ENCODE measurements around the gene IGSF21. TPM values are rescaled to one million over a fixed set of nuclear protein-coding genes. Genes with fewer than 3 reads are reported as not detected.

IGSF21 gene
- total RNA-seq, 1 experiment from 2014 or later = 30.5 TPM

DNA sequence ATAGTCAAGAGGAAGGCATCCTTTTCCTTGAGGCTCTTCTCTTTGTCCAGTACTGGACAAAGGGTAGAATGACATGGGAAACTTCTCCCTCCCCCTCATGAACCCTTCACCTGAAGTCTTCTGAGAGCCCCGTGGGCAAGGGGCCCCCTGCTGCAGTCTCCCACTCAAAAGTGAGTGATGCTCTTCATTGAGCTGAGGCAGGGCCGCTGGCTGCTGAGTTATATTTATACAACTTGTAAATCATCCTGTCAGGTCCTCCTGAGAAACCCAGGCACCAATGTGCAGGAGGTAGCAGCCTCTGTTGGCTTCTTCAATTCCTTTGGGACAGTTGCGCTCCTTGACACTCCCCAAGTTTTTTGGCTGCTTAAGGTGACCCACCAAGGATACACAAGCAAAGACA is 150.2 kb downstream of the IGSF21 start:
- TF ChIP-seq ETV6 (CRISPR knock-in tag; IDR thresholded peaks at IDR 0.05) = no peak
- ATAC-seq (no peak), DNase-seq (ENCODE audit: low spot score) (no peak)
- POLR2A ChIA-PET = no interaction called here
- Mint-ChIP-seq H3K4me1 (peaks cover 22% of the 10 kb centered on the region), H3K4me3 (no peak overlapping the region), H3K36me3 (peaks cover 8% of the 10 kb centered on the region), H3K9me3 (peaks cover 13% of the 10 kb centered on the region), H3K27me3 (ENCODE audit: low read depth) (peaks cover 3% of the 10 kb centered on the region), H3K27ac (no peak overlapping the region)
- CTCF ChIA-PET = interaction anchor here (1.5 to 2.1 kb wide), 2 partner anchors 23 to 157 kb away, joined by 3 to 16 read pairs; no protein-coding TSS in a partner anchor

DNA sequence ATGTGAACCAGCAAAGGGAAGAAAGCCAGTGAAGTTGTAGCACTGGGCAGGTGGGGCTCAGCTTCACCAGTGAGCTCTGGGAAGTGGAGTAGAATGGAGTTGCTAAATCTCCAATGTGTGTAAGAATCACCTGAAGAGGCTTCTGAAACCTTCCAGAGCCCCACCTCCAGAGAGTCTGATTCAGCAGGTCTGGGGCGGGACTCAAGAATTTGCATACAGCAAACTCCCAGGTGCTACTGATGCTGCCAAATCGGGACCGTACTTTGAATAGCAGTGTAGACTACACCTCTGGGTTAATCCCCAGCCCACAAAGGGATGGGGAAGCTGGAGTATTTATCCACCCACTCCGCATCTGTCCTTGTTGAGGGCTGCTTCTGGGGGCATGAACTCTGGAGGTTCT is 154.3 kb downstream of the IGSF21 start:
- Mint-ChIP-seq H3K36me3 (peaks cover 9% of the 10 kb centered on the region), H3K4me3 (no peak overlapping the region), H3K27ac (peak overlapping the region; percentile 62; the same call in 1 of the 2 replicates), H3K9me3 (peaks cover 13% of the 10 kb centered on the region), H3K4me1 (peaks cover 42% of the 10 kb centered on the region), H3K27me3 (ENCODE audit: low read depth) (no peaks in the 10 kb centered on the region; the same call in 1 of the 2 replicates)
- CTCF ChIA-PET = interaction anchor here (0.7 to 4.0 kb wide), 3 partner anchors 16 to 37 kb away, joined by 3 to 21 read pairs (median 16); no protein-coding TSS in a partner anchor
- POLR2A ChIA-PET = interaction anchor here (1.2 kb wide), 1 partner anchor 32 kb away, joined by 3 read pairs; no protein-coding TSS in a partner anchor
- TF ChIP-seq ZNF263 (CRISPR knock-in tag; IDR thresholded peaks at IDR 0.05; ENCODE audit: low read depth) (no peak), SP1 (CRISPR knock-in tag; conservative IDR thresholded peaks at IDR 0.05) (no peak), ZNF671 (CRISPR knock-in tag; IDR thresholded peaks at IDR 0.05) (0 out of 2 replicates have a peak, but pooled peaks have one; percentile 41), CBFB (CRISPR knock-in tag; IDR thresholded peaks at IDR 0.05; ENCODE audit: low read depth) (no peak), NR2C2 (CRISPR knock-in tag; IDR thresholded peaks at IDR 0.05) (no peak), SOX15 (CRISPR knock-in tag; IDR thresholded peaks at IDR 0.05) (no peak)
- ATAC-seq = peak; percentile 69
- peak; percentile 26 for DNase-seq (ENCODE audit: low spot score)

DNA sequence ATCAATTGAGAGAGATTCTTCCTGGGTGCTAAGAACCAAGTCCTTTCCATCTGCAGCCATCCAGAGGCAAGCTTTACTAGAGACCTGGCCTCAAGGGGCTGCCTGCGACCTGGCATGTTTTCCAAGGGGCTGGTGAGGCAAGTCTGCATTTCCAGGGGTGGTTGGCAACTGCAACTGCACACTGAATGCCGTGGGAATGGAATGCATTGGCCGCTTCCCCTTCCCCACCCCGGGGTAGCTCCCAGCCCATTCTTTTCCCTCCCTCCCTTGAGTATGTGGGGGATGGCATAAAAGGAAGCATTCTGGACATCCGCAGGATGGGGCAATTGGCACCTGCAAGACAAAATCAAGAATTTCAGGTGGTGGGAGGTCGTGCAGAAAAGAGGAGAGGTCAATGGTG is 155.1 kb downstream of the IGSF21 start:
- CTCF ChIA-PET = interaction anchor here (1.0 to 4.0 kb wide), 4 partner anchors 28 to 313 kb away, joined by 3 to 21 read pairs (median 10); no protein-coding TSS in a partner anchor
- Mint-ChIP-seq H3K4me3 (no peak overlapping the region), H3K27me3 (ENCODE audit: low read depth) (no peaks in the 10 kb centered on the region; the same call in 1 of the 2 replicates), H3K9me3 (peaks cover 13% of the 10 kb centered on the region), H3K4me1 (peaks cover 42% of the 10 kb centered on the region), H3K36me3 (peaks cover 12% of the 10 kb centered on the region), H3K27ac (peak overlapping the region; percentile 85)
- ATAC-seq = peak; percentile 61
- POLR2A ChIA-PET = no interaction called here
- peak; percentile 52 for DNase-seq (ENCODE audit: low spot score)
- 0 out of 2 replicates have a peak, but pooled peaks have one; percentile 16 for TF ChIP-seq SP1 (CRISPR knock-in tag; conservative IDR thresholded peaks at IDR 0.05)
- TF ChIP-seq, protein P1, sequence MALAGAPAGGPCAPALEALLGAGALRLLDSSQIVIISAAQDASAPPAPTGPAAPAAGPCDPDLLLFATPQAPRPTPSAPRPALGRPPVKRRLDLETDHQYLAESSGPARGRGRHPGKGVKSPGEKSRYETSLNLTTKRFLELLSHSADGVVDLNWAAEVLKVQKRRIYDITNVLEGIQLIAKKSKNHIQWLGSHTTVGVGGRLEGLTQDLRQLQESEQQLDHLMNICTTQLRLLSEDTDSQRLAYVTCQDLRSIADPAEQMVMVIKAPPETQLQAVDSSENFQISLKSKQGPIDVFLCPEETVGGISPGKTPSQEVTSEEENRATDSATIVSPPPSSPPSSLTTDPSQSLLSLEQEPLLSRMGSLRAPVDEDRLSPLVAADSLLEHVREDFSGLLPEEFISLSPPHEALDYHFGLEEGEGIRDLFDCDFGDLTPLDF (CRISPR knock-in tag; IDR thresholded peaks at IDR 0.05) = no peak
- TF ChIP-seq, protein P2, sequence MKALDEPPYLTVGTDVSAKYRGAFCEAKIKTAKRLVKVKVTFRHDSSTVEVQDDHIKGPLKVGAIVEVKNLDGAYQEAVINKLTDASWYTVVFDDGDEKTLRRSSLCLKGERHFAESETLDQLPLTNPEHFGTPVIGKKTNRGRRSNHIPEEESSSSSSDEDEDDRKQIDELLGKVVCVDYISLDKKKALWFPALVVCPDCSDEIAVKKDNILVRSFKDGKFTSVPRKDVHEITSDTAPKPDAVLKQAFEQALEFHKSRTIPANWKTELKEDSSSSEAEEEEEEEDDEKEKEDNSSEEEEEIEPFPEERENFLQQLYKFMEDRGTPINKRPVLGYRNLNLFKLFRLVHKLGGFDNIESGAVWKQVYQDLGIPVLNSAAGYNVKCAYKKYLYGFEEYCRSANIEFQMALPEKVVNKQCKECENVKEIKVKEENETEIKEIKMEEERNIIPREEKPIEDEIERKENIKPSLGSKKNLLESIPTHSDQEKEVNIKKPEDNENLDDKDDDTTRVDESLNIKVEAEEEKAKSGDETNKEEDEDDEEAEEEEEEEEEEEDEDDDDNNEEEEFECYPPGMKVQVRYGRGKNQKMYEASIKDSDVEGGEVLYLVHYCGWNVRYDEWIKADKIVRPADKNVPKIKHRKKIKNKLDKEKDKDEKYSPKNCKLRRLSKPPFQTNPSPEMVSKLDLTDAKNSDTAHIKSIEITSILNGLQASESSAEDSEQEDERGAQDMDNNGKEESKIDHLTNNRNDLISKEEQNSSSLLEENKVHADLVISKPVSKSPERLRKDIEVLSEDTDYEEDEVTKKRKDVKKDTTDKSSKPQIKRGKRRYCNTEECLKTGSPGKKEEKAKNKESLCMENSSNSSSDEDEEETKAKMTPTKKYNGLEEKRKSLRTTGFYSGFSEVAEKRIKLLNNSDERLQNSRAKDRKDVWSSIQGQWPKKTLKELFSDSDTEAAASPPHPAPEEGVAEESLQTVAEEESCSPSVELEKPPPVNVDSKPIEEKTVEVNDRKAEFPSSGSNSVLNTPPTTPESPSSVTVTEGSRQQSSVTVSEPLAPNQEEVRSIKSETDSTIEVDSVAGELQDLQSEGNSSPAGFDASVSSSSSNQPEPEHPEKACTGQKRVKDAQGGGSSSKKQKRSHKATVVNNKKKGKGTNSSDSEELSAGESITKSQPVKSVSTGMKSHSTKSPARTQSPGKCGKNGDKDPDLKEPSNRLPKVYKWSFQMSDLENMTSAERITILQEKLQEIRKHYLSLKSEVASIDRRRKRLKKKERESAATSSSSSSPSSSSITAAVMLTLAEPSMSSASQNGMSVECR (CRISPR knock-in tag; IDR thresholded peaks at IDR 0.05; ENCODE audit: borderline replicate concordance) = no peak

DNA sequence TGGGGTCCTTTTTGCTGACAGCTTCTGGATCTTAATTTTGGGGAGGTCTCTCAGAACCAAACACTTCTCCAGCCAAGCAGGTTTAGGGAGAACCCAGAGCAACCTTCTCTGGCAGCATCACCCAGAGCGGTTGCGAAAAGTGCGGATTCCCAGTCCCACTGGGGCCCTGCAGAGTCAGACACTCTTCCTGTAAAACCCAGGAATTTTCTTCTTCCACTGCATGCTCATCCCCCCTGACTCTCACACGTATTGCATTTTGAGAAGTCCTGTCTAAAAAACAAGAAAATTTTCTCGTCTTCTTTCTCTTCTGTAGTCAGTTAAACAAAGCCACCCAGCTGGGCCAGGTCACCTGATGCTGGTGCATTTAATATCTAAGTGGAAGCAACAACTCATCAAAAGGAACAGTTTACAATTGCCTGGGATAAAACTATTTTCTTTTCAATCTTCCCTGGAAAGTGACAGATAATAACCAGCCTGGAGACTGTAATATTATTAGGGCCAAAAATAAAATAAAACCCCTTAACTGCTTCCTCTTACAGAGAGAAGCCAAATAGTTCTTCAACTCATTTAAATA is 156.0 kb downstream of the IGSF21 start:
- no peak; the same call in 1 of the 2 replicates for ATAC-seq
- peaks cover 14% of the 10 kb centered on the region for H3K36me3 Mint-ChIP-seq
- ChIA-PET CTCF (no interaction called here), POLR2A (no interaction called here)
- DNase-seq (ENCODE audit: low spot score) = no peak
- H3K4me3 Mint-ChIP-seq = no peak overlapping the region
- H3K27ac Mint-ChIP-seq = peak overlapping the region; percentile 75
- peaks cover 42% of the 10 kb centered on the region for H3K4me1 Mint-ChIP-seq
- H3K9me3 Mint-ChIP-seq = peaks cover 15% of the 10 kb centered on the region
- H3K27me3 Mint-ChIP-seq (ENCODE audit: low read depth) = no peaks in the 10 kb centered on the region; the same call in 1 of the 2 replicates
- TF ChIP-seq OVOL2 (CRISPR knock-in tag; IDR thresholded peaks at IDR 0.05; ENCODE audit: borderline replicate concordance) (no peak), ZNF423 (CRISPR knock-in tag; IDR thresholded peaks at IDR 0.05) (no peak), GRHL2 (CRISPR knock-in tag; IDR thresholded peaks at IDR 0.05; ENCODE audit: insufficient replicate concordance, severe bottlenecking) (no peak), ATF1 (CRISPR knock-in tag; IDR thresholded peaks at IDR 0.05) (no peak), SMAD3 (CRISPR knock-in tag; IDR thresholded peaks at IDR 0.05; ENCODE audit: borderline replicate concordance) (no peak)
- TF ChIP-seq, protein P3, sequence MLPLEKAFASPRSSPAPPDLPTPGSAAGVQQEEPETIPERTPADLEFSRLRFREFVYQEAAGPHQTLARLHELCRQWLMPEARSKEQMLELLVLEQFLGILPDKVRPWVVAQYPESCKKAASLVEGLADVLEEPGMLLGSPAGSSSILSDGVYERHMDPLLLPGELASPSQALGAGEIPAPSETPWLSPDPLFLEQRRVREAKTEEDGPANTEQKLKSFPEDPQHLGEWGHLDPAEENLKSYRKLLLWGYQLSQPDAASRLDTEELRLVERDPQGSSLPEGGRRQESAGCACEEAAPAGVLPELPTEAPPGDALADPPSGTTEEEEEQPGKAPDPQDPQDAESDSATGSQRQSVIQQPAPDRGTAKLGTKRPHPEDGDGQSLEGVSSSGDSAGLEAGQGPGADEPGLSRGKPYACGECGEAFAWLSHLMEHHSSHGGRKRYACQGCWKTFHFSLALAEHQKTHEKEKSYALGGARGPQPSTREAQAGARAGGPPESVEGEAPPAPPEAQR (CRISPR knock-in tag; IDR thresholded peaks at IDR 0.05) = no peak
- TF ChIP-seq, protein P4, sequence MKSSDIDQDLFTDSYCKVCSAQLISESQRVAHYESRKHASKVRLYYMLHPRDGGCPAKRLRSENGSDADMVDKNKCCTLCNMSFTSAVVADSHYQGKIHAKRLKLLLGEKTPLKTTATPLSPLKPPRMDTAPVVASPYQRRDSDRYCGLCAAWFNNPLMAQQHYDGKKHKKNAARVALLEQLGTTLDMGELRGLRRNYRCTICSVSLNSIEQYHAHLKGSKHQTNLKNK (CRISPR knock-in tag; IDR thresholded peaks at IDR 0.05) = no peak
- TF ChIP-seq, protein P5, sequence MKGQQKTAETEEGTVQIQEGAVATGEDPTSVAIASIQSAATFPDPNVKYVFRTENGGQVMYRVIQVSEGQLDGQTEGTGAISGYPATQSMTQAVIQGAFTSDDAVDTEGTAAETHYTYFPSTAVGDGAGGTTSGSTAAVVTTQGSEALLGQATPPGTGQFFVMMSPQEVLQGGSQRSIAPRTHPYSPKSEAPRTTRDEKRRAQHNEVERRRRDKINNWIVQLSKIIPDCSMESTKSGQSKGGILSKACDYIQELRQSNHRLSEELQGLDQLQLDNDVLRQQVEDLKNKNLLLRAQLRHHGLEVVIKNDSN (CRISPR knock-in tag; IDR thresholded peaks at IDR 0.05) = 0 out of 2 replicates have a peak, but pooled peaks have one; percentile 13
- TF ChIP-seq, protein P6, sequence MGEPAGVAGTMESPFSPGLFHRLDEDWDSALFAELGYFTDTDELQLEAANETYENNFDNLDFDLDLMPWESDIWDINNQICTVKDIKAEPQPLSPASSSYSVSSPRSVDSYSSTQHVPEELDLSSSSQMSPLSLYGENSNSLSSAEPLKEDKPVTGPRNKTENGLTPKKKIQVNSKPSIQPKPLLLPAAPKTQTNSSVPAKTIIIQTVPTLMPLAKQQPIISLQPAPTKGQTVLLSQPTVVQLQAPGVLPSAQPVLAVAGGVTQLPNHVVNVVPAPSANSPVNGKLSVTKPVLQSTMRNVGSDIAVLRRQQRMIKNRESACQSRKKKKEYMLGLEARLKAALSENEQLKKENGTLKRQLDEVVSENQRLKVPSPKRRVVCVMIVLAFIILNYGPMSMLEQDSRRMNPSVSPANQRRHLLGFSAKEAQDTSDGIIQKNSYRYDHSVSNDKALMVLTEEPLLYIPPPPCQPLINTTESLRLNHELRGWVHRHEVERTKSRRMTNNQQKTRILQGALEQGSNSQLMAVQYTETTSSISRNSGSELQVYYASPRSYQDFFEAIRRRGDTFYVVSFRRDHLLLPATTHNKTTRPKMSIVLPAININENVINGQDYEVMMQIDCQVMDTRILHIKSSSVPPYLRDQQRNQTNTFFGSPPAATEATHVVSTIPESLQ (CRISPR knock-in tag; IDR thresholded peaks at IDR 0.05) = no peak

All from WTC11 (cell line).